Tibial artery (tissue), 4 donors: ENCODE results near the gene PRMT7.

ENCODE experiments used
- DNase-seq, 2 donors: peaks; one replicate each; pipeline ENCODE4 v3.0.0-alpha.2; 2019
- H3K27ac ChIP-seq, 2 donors: fragments of 200-600 bp; sonication (generic) in 1 of 2; 1 replicate in 1 of 2; 2 replicates in 1 of 2; pipeline ENCODE4 v1.5.1; 2018 to 2019; ENCODE audit warnings: mild to moderate bottlenecking in 1 of 2
- H3K27me3 ChIP-seq, 2 donors: fragments of 200-600 bp; sonication (generic) in 1 of 2; one replicate each; pipeline versions ENCODE4 v1.5.1 to v1.6.0; 2016 to 2019
- H3K36me3 ChIP-seq, 3 donors: fragments of 200-600 bp; sonication (generic) in 2 of 3; one replicate each; pipeline ENCODE4 v1.5.1; 2016 to 2019; ENCODE audit warnings: mild to moderate bottlenecking in 2 of 3
- H3K4me1 ChIP-seq, 4 donors: fragments of 200-600 bp; sonication (generic) in 2 of 4; 1 replicate in 3 of 4; 2 replicates in 1 of 4; pipeline ENCODE4 v1.5.1; 2016 to 2019
- H3K4me3 ChIP-seq, 2 donors: fragments of 200-600 bp; sonication (generic) in 1 of 2; 1 replicate in 1 of 2; 2 replicates in 1 of 2; pipeline ENCODE4 v1.5.1; 2018 to 2019; ENCODE audit warnings: mild to moderate bottlenecking in 2 of 2
- H3K9me3 ChIP-seq, 3 donors: fragments of 200-600 bp; sonication (generic) in 1 of 3; one replicate each; pipeline ENCODE4 v1.5.1; 2016 to 2019
- intact Hi-C: fragments of 100-400 bp; cut with DNase I; formaldehyde crosslinking; loops from one replicate; pipeline ENCODE4 v1.15.0; 2023; ENCODE audit warnings: low total_unique reads
- TF ChIP-seq, protein P1 (sequence below), 2 experiments: fragments of 200-600 bp in 1 of 2; fragments of 450-650 bp in 1 of 2; IDR thresholded peaks; one replicate each; pipeline ENCODE4 v1.5.1; 2017 to 2019; ENCODE audit warnings: antibody characterized with exemption in 2 of 2, mild to moderate bottlenecking in 1 of 2, moderate library complexity in 1 of 2

Gene PRMT7

DNA sequence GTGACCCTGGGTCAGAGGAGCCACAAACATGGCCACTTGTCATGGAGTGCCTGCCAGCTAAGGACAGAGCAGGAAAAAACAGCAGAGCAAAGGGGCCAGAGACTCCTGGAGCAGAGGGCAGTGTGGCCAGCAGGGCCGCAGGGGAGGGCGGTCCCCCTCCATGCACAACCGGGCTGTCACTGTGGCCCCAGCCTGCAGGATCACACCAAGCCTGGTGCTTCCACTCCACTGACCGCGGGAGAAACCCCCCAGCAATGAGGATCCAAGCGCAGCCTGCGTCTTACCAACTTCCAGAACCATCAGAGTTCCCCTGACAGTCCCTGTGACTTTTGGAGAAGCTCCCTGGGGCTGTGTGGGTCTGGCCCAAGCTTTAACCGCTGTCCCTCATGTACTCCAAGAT is 62.0 kb downstream of the PRMT7 start:
- intact Hi-C loops: no loop called here
- DNase-seq: no peak
- Histone ChIP-seq H3K4me1 (peaks cover 0 to 3% (median 0%) of the 10 kb centered on the region in 4 donors), H3K27me3 (peaks cover 0 to 26% of the 10 kb centered on the region in 2 donors), H3K36me3 (no peaks in the 10 kb centered on the region), H3K9me3 (no peaks in the 10 kb centered on the region), H3K4me3 (no peak overlapping the region), H3K27ac (no peak overlapping the region)
- TF ChIP-seq, protein P1, sequence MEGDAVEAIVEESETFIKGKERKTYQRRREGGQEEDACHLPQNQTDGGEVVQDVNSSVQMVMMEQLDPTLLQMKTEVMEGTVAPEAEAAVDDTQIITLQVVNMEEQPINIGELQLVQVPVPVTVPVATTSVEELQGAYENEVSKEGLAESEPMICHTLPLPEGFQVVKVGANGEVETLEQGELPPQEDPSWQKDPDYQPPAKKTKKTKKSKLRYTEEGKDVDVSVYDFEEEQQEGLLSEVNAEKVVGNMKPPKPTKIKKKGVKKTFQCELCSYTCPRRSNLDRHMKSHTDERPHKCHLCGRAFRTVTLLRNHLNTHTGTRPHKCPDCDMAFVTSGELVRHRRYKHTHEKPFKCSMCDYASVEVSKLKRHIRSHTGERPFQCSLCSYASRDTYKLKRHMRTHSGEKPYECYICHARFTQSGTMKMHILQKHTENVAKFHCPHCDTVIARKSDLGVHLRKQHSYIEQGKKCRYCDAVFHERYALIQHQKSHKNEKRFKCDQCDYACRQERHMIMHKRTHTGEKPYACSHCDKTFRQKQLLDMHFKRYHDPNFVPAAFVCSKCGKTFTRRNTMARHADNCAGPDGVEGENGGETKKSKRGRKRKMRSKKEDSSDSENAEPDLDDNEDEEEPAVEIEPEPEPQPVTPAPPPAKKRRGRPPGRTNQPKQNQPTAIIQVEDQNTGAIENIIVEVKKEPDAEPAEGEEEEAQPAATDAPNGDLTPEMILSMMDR (IDR thresholded peaks at IDR 0.05): no peak

DNA sequence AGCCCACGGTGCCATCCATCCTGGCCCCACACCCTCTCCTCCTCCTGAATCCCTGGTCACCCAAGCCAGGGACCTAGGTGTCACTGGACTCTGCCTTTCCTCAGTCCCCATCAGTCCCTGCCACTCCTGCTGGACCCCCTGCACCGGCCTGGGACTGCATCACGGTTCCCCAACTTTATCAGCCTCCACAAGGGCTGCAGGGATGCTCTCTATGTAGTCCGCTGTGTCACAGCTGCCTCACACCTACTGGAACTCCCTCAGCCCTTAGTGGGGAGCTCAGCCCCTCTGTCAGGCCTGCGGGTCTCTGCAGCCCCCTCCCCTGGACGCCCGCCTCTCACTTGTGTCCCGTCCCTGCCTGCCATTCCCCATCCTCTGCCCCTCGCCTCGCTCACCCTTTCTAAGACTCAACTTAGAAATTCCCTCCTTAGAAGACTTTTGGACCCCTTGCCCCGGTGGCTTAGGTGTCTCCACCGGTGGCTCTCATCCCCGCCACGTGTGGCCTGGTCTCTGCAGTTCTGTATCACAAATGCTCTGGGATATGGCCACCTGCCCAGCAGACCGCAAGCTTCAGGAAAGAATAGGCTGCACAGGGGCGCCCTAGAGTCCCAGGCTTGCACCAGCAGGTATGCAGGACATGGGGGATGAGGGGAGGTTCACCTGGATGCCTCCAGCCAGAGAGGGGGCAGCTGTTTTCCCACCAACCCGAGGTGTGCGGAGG is 62.9 kb downstream of the PRMT7 start:
- no peaks in the 10 kb centered on the region for H3K36me3 ChIP-seq
- H3K9me3 ChIP-seq: no peaks in the 10 kb centered on the region
- peaks cover 0 to 18% of the 10 kb centered on the region in 2 donors for H3K27me3 ChIP-seq
- TF ChIP-seq, protein P1 (IDR thresholded peaks at IDR 0.05): no peak
- intact Hi-C loops: loop anchor here (1.0 kb wide), 1 partner anchor 26 kb away; no protein-coding TSS in a partner anchor
- H3K4me1 ChIP-seq: peaks cover 0 to 6% (median 0%) of the 10 kb centered on the region in 4 donors
- no peak overlapping the region for H3K4me3 ChIP-seq
- no peak overlapping the region for H3K27ac ChIP-seq
- DNase-seq: no peak

DNA sequence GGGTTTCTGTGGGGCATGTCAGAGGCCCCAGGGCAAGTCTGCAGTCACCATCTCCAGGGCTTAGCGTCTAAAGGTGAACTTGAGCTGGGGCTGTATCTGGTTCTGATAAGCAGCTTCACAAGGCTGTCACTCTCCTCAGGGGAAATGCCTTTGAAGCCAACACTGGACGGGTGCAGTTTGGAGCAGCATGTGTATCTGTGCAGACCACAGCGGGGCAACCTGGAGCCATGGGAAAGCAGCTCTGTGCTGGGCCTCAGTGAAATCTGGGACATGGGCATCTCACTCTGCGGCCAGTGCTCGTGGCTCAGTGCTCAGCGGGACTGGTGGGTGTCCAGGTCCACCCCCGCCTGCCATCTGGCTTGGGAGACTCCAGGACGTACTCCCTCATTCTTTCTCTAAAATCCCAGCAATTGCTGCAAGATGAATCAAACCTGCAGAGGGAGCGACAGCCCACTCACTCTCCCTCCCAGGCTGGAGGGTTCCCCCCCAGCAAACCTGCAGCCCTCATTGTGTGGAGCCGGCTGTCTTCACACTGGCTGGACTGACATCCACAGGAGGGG is 63.5 kb downstream of the PRMT7 start:
- intact Hi-C loops: loop anchor here (1.0 kb wide), 1 partner anchor 25 kb away; no protein-coding TSS in a partner anchor
- Histone ChIP-seq H3K4me1 (peaks cover 0 to 6% (median 0%) of the 10 kb centered on the region in 4 donors), H3K36me3 (no peaks in the 10 kb centered on the region), H3K27ac (no peak overlapping the region), H3K9me3 (no peaks in the 10 kb centered on the region), H3K4me3 (no peak overlapping the region), H3K27me3 (peaks cover 0 to 16% of the 10 kb centered on the region in 2 donors)
- no peak for DNase-seq
- TF ChIP-seq, protein P1 (IDR thresholded peaks at IDR 0.05): no peak

DNA sequence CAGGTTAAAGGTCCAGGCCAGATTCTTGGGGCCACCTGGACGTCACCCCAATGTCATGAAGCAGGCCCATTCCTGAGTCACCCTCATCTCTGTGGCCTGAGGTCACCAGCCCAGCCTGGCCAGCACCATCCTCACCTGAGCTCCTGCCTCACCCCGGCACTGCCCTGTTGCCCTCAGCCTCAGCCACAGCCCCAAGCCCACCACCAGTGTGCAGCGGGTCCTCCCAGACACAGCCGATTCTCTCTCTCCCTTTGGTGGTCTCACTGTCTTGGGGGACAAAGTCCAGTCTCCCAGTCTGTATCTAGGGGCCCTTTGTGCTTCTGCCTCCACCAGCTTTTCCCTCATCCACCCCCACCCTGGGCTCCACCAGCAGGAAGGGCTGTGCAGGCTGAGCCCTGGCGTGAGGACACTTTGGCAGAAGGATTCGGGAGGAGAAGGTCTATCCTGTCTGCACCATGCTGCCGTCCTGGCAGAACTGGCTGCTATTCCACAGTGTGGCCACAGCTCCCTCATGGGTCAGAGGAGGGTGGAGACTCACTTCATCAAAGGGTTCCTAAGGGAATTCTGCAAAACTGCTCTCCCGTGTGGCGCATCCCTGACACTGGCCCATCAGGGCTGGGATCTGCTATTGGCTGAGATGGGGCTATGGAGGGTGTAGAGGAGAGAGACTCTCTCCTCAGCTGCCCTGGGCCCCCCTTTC is 64.3 kb downstream of the PRMT7 start:
- Histone ChIP-seq H3K4me1 (peaks cover 0 to 6% (median 0%) of the 10 kb centered on the region in 4 donors), H3K4me3 (no peak overlapping the region), H3K27me3 (peaks cover 0 to 16% of the 10 kb centered on the region in 2 donors), H3K27ac (no peak overlapping the region), H3K9me3 (no peaks in the 10 kb centered on the region), H3K36me3 (no peaks in the 10 kb centered on the region)
- TF ChIP-seq, protein P1 (IDR thresholded peaks at IDR 0.05): no peak
- intact Hi-C loops: loop anchor here (1.0 kb wide), 1 partner anchor 24 kb away; no protein-coding TSS in a partner anchor
- no peak for DNase-seq

DNA sequence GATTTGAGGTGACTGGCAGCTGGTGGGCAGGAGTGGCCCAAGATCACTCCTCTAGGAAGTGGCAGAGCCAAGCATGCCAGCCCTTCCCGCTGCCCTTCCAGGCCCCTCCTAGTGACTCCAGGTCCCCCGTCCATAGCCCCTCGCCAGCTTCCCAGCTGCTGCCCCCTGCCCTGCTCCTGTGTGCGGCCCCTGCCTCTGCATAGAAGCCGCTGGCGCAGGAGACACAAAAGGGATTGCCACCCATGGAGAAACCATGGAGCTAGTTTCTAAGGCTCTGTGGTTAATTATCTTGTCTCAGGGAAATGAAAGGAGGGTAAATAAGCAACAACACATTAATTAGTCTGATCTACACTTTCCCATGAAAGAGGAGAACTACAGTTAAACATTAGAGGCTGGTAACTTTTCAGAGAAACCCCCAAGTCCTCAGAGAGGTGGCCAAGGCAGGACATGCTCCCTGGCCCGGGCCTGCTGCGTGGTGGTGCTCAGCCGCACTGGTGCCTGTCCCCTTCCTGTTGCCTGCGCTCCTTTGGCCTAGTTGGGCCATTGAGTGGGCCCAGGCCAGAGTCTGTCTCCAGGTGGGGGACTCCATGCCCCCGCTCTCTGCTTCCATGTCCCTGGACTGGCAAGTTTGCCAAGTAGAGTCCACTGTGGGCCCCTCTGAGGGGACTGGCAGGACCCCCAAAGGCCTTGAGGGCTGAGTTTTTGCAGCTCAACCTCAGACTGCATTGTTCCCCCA is 65.2 kb downstream of the PRMT7 start:
- peaks cover 0 to 16% of the 10 kb centered on the region in 2 donors for H3K27me3 ChIP-seq
- TF ChIP-seq, protein P1 (IDR thresholded peaks at IDR 0.05): no peak
- intact Hi-C loops: no loop called here
- H3K4me1 ChIP-seq: peaks cover 0 to 6% (median 0%) of the 10 kb centered on the region in 4 donors
- no peaks in the 10 kb centered on the region for H3K9me3 ChIP-seq
- no peaks in the 10 kb centered on the region for H3K36me3 ChIP-seq
- H3K4me3 ChIP-seq: no peak overlapping the region
- DNase-seq: no peak
- H3K27ac ChIP-seq: no peak overlapping the region
